Keratinocyte (primary cell): ENCODE measurements around the gene KBTBD4. TPM values are rescaled to one million over a fixed set of nuclear protein-coding genes. Genes with fewer than 3 reads are reported as not detected.

Experiments
- DNase-seq: peaks from one replicate; pipeline ENCODE4 v3.0.0-alpha.2; 2011; ENCODE audit warnings: low read depth, missing footprints, low spot score
- FAIRE-seq: peaks from 2 replicates; lab custom pipeline; 2011; peaks lifted over from hg19 to GRCh38; lab: Jason Lieb, UNC
- H2AFZ ChIP-seq: 2 replicates; pipeline ENCODE4 v1.6.0; 2012; ENCODE audit warnings: low read length, control low read depth, inconsistent platforms; ENCODE audit not compliant: control insufficient read depth
- H3K27ac ChIP-seq: 2 replicates; pipeline ENCODE4 v1.5.1; 2011; ENCODE audit warnings: low read length; ENCODE audit not compliant: control insufficient read depth, insufficient read depth
- H3K27me3 ChIP-seq: 3 replicates; pipeline ENCODE4 v1.6.0; 2011; ENCODE audit warnings: low read length; ENCODE audit not compliant: control insufficient read depth, insufficient read depth; ENCODE audit errors: extremely low read depth
- H3K36me3 ChIP-seq, 2 experiments: 2 replicates in 1 of 2; 3 replicates in 1 of 2; pipeline ENCODE4 v1.5.1; 2011; ENCODE audit warnings: low read length in 2 of 2, mild to moderate bottlenecking in 1 of 2; ENCODE audit not compliant: control insufficient read depth in 2 of 2, insufficient read depth in 2 of 2; ENCODE audit errors: extremely low read depth in 1 of 2
- H3K4me1 ChIP-seq: 3 replicates; pipeline ENCODE4 v1.5.1; 2011; ENCODE audit warnings: low read length; ENCODE audit not compliant: control insufficient read depth, insufficient read depth; ENCODE audit errors: extremely low read depth
- H3K4me2 ChIP-seq: 3 replicates; pipeline ENCODE4 v1.6.0; 2011; ENCODE audit warnings: low read depth, low read length; ENCODE audit not compliant: control insufficient read depth, insufficient read depth; ENCODE audit errors: extremely low read depth
- H3K4me3 ChIP-seq, 3 experiments: fragments of 200-600 bp in 1 of 3; sonication (generic) in 1 of 3; 2 replicates in 2 of 3; 3 replicates in 1 of 3; pipeline ENCODE4 v1.5.1; 2011 to 2016; ENCODE audit warnings: low read length in 3 of 3, mild to moderate bottlenecking in 3 of 3, control low read depth in 2 of 3, inconsistent platforms in 1 of 3, low read depth in 1 of 3, mixed read lengths in 1 of 3, mixed run types in 1 of 3, moderate library complexity in 1 of 3; ENCODE audit not compliant: control insufficient read depth in 2 of 3, insufficient read depth in 2 of 3; ENCODE audit errors: extremely low read depth in 1 of 3
- H3K79me2 ChIP-seq: 2 replicates; pipeline ENCODE4 v1.6.0; 2012; ENCODE audit warnings: low read length; ENCODE audit not compliant: control insufficient read depth, insufficient read depth
- H3K9ac ChIP-seq: 3 replicates; pipeline ENCODE4 v1.6.0; 2011; ENCODE audit warnings: low read length; ENCODE audit not compliant: control insufficient read depth, insufficient read depth; ENCODE audit errors: extremely low read depth
- H3K9me1 ChIP-seq: 3 replicates; pipeline ENCODE4 v1.6.0; 2011; ENCODE audit warnings: low read length; ENCODE audit not compliant: control insufficient read depth, insufficient read depth; ENCODE audit errors: extremely low read depth
- H3K9me3 ChIP-seq: 2 replicates; pipeline ENCODE4 v1.5.1; 2012; ENCODE audit warnings: low read depth, low read length; ENCODE audit not compliant: control insufficient read depth
- H4K20me1 ChIP-seq: 3 replicates; pipeline ENCODE4 v1.6.0; 2011; ENCODE audit warnings: low read length; ENCODE audit not compliant: control insufficient read depth, insufficient read depth; ENCODE audit errors: extremely low read depth
- CTCF ChIP-seq, 3 experiments: IDR thresholded peaks in 1 of 3; conservative IDR thresholded peaks in 1 of 3; optimal IDR thresholded peaks in 1 of 3; 2 replicates in 2 of 3; 3 replicates in 1 of 3; pipeline versions ENCODE3 to v1.5.1; 2011; ENCODE audit warnings: low read length in 3 of 3, mild to moderate bottlenecking in 3 of 3, moderate library complexity in 2 of 3, control low read depth in 1 of 3, inconsistent platforms in 1 of 3; ENCODE audit not compliant: insufficient read depth in 2 of 3; ENCODE audit errors: extremely low read depth in 1 of 3
- EZH2 ChIP-seq: IDR thresholded peaks from one replicate; pipeline ENCODE4 v1.6.1; 2012; ENCODE audit warnings: inconsistent platforms, mild to moderate bottlenecking, low read length, moderate library complexity
- dilution Hi-C: fragments of 300-500 bp; cut with MboI; formaldehyde crosslinking; loops from one replicate; pipeline ENCODE4 v1.7.0; 2020; ENCODE audit warnings: low sequenced_read_pairs; ENCODE audit not compliant: extremely low pct_ligation_motif_present
- polyA plus RNA-seq, 5 experiments: library from polyadenylated mRNA; depleted of rRNA in 3 of 5; stranded (reverse) in 3 of 5; stranded (forward) in 1 of 5; unstranded in 1 of 5; fragments of >200 nt; gene quantifications; 1 replicate in 1 of 5; 2 replicates in 3 of 5; 3 replicates in 1 of 5; pipeline versions ENCODE4 v1.2.1 to v1.2.3, GENCODE V29; 2011 to 2012; ENCODE audit warnings: missing spikeins in 2 of 5, low read depth in 1 of 5, low replicate concordance in 1 of 5

KBTBD4 gene
- polyA plus RNA-seq, 1 donor (not counting 4 experiments of a cell fraction or from before 2014, with no cell fraction given), result 15.4 TPM

- Histone ChIP-seq H3K4me3 (peak overlapping the region in 1 of 3 experiments; percentile 11), H3K79me2 (peaks cover 46% of the 10 kb centered on the region), H3K4me2 (peak overlapping the region; percentile 37), H3K4me1 (peaks cover 35% of the 10 kb centered on the region), H3K9me1 (peaks cover 3% of the 10 kb centered on the region), H3K36me3 (peaks cover 7 to 30% of the 10 kb centered on the region in 2 experiments), H3K9me3 (no peaks in the 10 kb centered on the region), H2AFZ (no peak overlapping the region), H3K27ac (peak overlapping the region; percentile 63), H4K20me1 (peaks cover 9% of the 10 kb centered on the region), H3K27me3 (no peaks in the 10 kb centered on the region), H3K9ac (peak overlapping the region; percentile 35)
- dilution Hi-C loops, result no loop called here
- FAIRE-seq (no peak), DNase-seq (no peak)
- no peak for TF ChIP-seq EZH2
- TF ChIP-seq CTCF (optimal IDR thresholded peaks at IDR 0.05 in 1 of 3, IDR thresholded peaks at IDR 0.05 in 1 of 3, conservative IDR thresholded peaks at IDR 0.05 in 1 of 3; ENCODE audit: extremely low read depth in 1 of 3, insufficient read depth in 2 of 3, low read length in 3 of 3), result no peak
These were observed 6.0 kb downstream of the KBTBD4 start for GRCh38 chr11:47572715-47573255.

- no peak overlapping the region for H2AFZ ChIP-seq
- no peak for TF ChIP-seq EZH2
- TF ChIP-seq CTCF (optimal IDR thresholded peaks at IDR 0.05 in 1 of 3, IDR thresholded peaks at IDR 0.05 in 1 of 3, conservative IDR thresholded peaks at IDR 0.05 in 1 of 3; ENCODE audit: extremely low read depth in 1 of 3, insufficient read depth in 2 of 3, low read length in 3 of 3), result no peak
- peak overlapping the region; percentile 63 for H3K27ac ChIP-seq
- FAIRE-seq (no peak), DNase-seq (no peak)
- H3K79me2 ChIP-seq, result peaks cover 50% of the 10 kb centered on the region
- H4K20me1 ChIP-seq, result peaks cover 9% of the 10 kb centered on the region
- H3K9ac ChIP-seq, result no peak overlapping the region
- H3K4me1 ChIP-seq, result peaks cover 26% of the 10 kb centered on the region
- dilution Hi-C loops, result no loop called here
- H3K27me3 ChIP-seq, result no peaks in the 10 kb centered on the region
- peaks cover 7 to 30% of the 10 kb centered on the region in 2 experiments for H3K36me3 ChIP-seq
- H3K9me1 ChIP-seq, result peaks cover 3% of the 10 kb centered on the region
- H3K4me2 ChIP-seq, result peak overlapping the region; percentile 37
- no peaks in the 10 kb centered on the region for H3K9me3 ChIP-seq
- no peak overlapping the region for H3K4me3 ChIP-seq
These were observed 6.9 kb downstream of the KBTBD4 start for GRCh38 chr11:47571895-47572294.
